AG04449 (cell line): Measurements from ENCODE around the gene NTRK2.

ENCODE experiments used
- CTCF ChIA-PET: fragments of 350-600 bp; formaldehyde crosslinking; extraction: SDS; loops from one replicate; lab custom pipeline; 2021; ENCODE audit warnings: antibody characterized with exemption; lab: Yijun Ruan, JAX
- POLR2A ChIA-PET: fragments of 400-600, 350-600 bp; formaldehyde crosslinking; extraction: SDS; loops from one replicate; lab custom pipeline; 2020; ENCODE audit warnings: antibody characterized with exemption, inconsistent platforms; lab: Yijun Ruan, JAX
- DNase-seq: peaks from one replicate; pipeline ENCODE4 v3.0.0-alpha.2; 2010; ENCODE audit warnings: low read depth, low spot score
- H3K4me3 ChIP-seq: 2 replicates; pipeline ENCODE4 v1.5.1; 2011; ENCODE audit warnings: low read depth, mild to moderate bottlenecking, control low read depth, low read length
- TF ChIP-seq, protein P1 (sequence below): IDR thresholded peaks from one replicate; pipeline ENCODE4 v1.5.1; 2011; ENCODE audit warnings: mild to moderate bottlenecking, moderate library complexity, low read length, control low read depth, inconsistent platforms; ENCODE audit not compliant: insufficient read depth; ENCODE audit errors: missing control alignments

The NTRK2 gene

DNA sequence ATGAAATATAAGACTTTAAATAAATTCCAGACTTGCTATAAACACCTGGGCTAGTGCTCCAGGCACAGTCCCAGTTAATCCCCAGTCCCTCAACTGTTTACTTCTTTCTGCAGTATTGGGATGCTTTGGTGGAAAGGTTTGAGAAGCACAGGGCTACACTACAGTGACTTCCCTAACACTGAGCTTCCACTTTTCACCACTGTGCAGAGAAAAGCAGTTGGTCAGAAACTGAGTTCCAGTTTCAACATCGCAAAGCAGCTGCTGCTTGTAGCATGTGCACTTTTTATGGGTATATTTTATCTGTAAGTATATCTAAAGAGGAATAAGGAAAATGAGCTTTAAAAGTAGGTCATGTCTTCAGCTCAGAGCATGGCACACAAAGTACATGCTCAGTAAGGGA, 339.7 kb downstream of the NTRK2 start:
- no peak overlapping the region for H3K4me3 ChIP-seq
- DNase-seq = no peak
- ChIA-PET CTCF (no interaction called here), POLR2A (no interaction called here)
- TF ChIP-seq, protein P1, sequence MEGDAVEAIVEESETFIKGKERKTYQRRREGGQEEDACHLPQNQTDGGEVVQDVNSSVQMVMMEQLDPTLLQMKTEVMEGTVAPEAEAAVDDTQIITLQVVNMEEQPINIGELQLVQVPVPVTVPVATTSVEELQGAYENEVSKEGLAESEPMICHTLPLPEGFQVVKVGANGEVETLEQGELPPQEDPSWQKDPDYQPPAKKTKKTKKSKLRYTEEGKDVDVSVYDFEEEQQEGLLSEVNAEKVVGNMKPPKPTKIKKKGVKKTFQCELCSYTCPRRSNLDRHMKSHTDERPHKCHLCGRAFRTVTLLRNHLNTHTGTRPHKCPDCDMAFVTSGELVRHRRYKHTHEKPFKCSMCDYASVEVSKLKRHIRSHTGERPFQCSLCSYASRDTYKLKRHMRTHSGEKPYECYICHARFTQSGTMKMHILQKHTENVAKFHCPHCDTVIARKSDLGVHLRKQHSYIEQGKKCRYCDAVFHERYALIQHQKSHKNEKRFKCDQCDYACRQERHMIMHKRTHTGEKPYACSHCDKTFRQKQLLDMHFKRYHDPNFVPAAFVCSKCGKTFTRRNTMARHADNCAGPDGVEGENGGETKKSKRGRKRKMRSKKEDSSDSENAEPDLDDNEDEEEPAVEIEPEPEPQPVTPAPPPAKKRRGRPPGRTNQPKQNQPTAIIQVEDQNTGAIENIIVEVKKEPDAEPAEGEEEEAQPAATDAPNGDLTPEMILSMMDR = no peak

DNA sequence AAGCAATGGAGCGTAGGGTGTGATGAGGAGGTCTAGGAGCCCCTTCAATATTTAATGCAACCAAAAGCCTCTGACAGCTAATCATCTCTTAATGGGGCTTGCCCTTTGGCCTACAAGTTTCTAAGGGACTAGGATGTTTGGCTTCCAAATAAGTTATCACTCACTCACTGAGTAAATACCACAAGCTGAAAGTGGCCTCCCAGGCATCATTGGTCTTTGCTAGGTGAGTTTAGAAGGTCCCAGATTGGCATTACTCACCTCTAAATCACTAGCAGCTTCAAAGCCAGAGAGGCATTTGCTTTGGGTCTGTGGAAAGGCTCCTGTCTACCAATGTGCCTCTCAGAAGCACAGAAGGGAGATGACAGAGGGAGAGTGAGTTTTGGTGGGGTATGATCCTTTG, 344.2 kb downstream of the NTRK2 start:
- DNase-seq = no peak
- TF ChIP-seq, protein P1 = no peak
- ChIA-PET POLR2A (no interaction called here), CTCF (no interaction called here)
- H3K4me3 ChIP-seq = no peak overlapping the region

DNA sequence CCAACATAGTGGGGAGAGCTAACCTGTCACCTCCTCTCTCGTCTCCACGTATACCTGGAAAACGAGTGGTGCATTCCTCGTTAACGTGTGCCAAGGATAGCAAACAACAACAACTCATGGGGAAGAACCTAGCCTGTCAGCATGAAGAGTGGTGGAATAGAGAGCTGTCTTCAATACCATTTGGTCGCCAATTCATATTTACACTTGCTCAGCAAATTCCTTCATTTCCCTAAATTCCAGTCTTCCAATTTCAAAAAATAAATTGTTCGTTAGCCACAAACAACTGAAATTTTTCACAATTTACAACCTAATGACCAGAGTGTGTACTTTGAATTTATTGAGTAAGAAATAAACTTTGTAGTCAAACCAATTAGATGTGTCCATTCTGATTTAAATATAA, 344.8 kb downstream of the NTRK2 start:
- TF ChIP-seq, protein P1 = no peak
- DNase-seq = no peak
- ChIA-PET POLR2A (no interaction called here), CTCF (no interaction called here)
- H3K4me3 ChIP-seq = no peak overlapping the region

DNA sequence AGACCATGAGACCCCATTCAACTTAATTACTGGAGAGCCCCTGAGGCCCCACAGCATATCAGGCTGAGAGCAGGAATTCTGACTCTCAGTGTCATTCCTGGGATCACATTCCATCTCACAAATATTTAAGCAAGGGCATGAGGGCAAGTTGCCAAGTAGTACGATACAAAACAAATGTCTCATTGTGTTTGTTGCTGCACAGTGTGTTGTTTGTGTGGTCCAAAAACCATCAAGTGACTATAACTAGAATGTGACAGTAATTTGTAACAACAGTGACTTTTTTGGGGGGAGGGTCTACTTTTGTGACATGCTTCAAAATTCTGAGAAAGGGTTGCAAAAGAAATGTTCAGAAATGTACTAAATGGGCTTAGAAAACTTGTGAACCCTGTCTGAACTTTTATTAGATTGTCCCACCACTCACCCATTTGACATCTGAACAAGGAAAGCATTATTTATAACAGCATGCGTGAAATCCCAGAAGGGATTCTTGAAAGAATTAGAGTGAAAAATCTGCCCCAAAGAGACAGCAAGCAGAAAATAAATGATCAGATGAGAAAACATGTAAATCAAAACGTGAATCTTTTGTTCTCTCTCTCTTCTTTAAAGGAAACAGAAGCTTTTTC, 347.0 kb downstream of the NTRK2 start:
- DNase-seq = no peak
- POLR2A ChIA-PET = no interaction called here
- no peak overlapping the region for H3K4me3 ChIP-seq
- TF ChIP-seq, protein P1 = no peak
- CTCF ChIA-PET = no interaction called here

DNA sequence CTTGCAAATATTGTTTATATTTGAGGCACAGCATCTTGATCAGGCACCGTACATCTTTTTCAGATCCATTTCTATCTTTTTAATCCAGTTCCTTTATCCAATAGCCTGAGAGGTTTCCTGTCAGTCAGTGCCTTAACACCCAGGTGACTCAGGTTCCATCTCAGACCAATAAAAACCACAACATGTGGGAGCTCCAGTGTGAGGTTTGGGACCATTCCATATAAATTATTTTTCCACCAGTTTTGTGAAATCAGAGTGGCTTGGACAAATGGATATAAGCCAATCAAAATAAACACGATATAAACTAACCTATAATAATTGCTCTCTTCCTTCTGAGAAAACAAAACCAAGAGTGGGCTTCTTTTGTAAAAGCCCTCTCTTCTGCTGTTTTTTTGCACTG, 351.3 kb downstream of the NTRK2 start:
- ChIA-PET CTCF (no interaction called here), POLR2A (no interaction called here)
- TF ChIP-seq, protein P1 = no peak
- H3K4me3 ChIP-seq = no peak overlapping the region
- no peak for DNase-seq

DNA sequence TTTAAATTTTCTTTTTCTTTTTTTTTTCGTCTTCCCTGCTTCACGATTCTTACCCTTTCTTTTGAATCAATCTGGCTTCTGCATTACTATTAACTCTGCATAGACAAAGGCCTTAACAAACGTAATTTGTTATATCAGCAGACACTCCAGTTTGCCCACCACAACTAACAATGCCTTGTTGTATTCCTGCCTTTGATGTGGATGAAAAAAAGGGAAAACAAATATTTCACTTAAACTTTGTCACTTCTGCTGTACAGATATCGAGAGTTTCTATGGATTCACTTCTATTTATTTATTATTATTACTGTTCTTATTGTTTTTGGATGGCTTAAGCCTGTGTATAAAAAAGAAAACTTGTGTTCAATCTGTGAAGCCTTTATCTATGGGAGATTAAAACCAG, 352.2 kb downstream of the NTRK2 start:
- TF ChIP-seq, protein P1 = no peak
- CTCF ChIA-PET = no interaction called here
- POLR2A ChIA-PET = no interaction called here
- no peak for DNase-seq
- H3K4me3 ChIP-seq = no peak overlapping the region
